K562 (cell line): ENCODE measurements around the gene MYG1. TPM values are rescaled to one million over a fixed set of nuclear protein-coding genes. Genes with fewer than 3 reads are reported as not detected.

Experiments
- C11orf30 ChIP-seq: fragments of 450-650 bp; IDR thresholded peaks from 2 replicates; pipeline ENCODE4 v1.6.1; 2016; ENCODE audit warnings: low read depth, mild to moderate bottlenecking
- EP400 ChIP-seq: fragments of 450-650 bp; IDR thresholded peaks from 2 replicates; pipeline ENCODE4 v1.6.1; 2017; ENCODE audit warnings: antibody characterized with exemption, mild to moderate bottlenecking, moderate library complexity
- GATAD2B ChIP-seq: fragments of 450-650 bp; IDR thresholded peaks from 2 replicates; pipeline ENCODE4 v1.6.1; 2017; ENCODE audit warnings: mild to moderate bottlenecking, borderline replicate concordance
- GTF2B ChIP-seq: IDR thresholded peaks from 2 replicates; pipeline ENCODE4 v1.6.1; 2011; ENCODE audit not compliant: insufficient read length; ENCODE audit errors: extremely low read depth
- HDAC8 ChIP-seq: fragments of 450-650 bp; IDR thresholded peaks from 2 replicates; pipeline ENCODE4 v1.6.1; 2016; ENCODE audit warnings: mild to moderate bottlenecking, missing genetic modification characterization, moderate library complexity, missing compliant biosample characterization
- MTF1 ChIP-seq: fragments of 250-450 bp; sonication (Bioruptor Pico); IDR thresholded peaks from 2 replicates; pipeline ENCODE4 v1.9.0; 2021; ENCODE audit warnings: moderate library complexity, mild to moderate bottlenecking, inconsistent platforms, borderline replicate concordance
- MYC ChIP-seq, 2 experiments: fragments of 250-450 bp in 1 of 2; sonication (Bioruptor Pico) in 1 of 2; IDR thresholded peaks; 2 replicates each; pipeline versions ENCODE4 v1.5.1 to v1.6.1; 2012 to 2021; ENCODE audit warnings: low read depth in 2 of 2, borderline replicate concordance in 1 of 2, improper control_type of control experiment in 1 of 2, low read length in 1 of 2, mild to moderate bottlenecking in 1 of 2, moderate library complexity in 1 of 2
- NBN ChIP-seq: fragments of 450-650 bp; IDR thresholded peaks from 2 replicates; pipeline ENCODE4 v1.6.1; 2016; ENCODE audit warnings: low read depth, mild to moderate bottlenecking
- NFIC ChIP-seq: fragments of 450-650 bp; IDR thresholded peaks from 2 replicates; pipeline ENCODE4 v1.6.1; 2017; ENCODE audit warnings: mild to moderate bottlenecking, inconsistent platforms
- PRPF4 ChIP-seq: fragments of 200-400 bp; formaldehyde crosslinking; IDR thresholded peaks from one replicate; pipeline ENCODE4 v1.6.1; 2017; ENCODE audit warnings: low read length, low read depth, mild to moderate bottlenecking; ENCODE audit not compliant: insufficient read depth, poor library complexity, severe bottlenecking
- RFX5 ChIP-seq: IDR thresholded peaks from 2 replicates; pipeline ENCODE4 v1.6.1; 2011; ENCODE audit warnings: low read depth, mild to moderate bottlenecking, improper control_type of control experiment, low read length
- TCFL5 ChIP-seq: fragments of 250-450 bp; sonication (Bioruptor Pico); conservative IDR thresholded peaks from 2 replicates; pipeline ENCODE4 v1.6.1; 2021; ENCODE audit warnings: mild to moderate bottlenecking, moderate library complexity, matching md5 sums
- ZKSCAN1 ChIP-seq: fragments of 150-350 bp; IDR thresholded peaks from 2 replicates; pipeline ENCODE4 v1.6.1; 2016; ENCODE audit warnings: low read depth, low read length
- ZNF76 ChIP-seq: fragments of 250-450 bp; sonication (Bioruptor Pico); IDR thresholded peaks from 2 replicates; pipeline ENCODE4 v1.4.0; 2020; ENCODE audit warnings: mild to moderate bottlenecking, moderate library complexity, borderline replicate concordance
- polyA plus RNA-seq, 8 experiments: library from polyadenylated mRNA; depleted of rRNA in 4 of 8; stranded (reverse) in 5 of 8; unstranded in 3 of 8; fragments of >200 nt; fragmentation: Nextera tagmentation in 2 of 8; fragmentation: Illumina TruSeq in 1 of 8; extraction: Ambion mirVana in 2 of 8; extraction: Trizol in 1 of 8; gene quantifications; 2 replicates each; pipeline versions ENCODE4 v1.2.1 to v1.2.3, GENCODE V29; 2011 to 2014; ENCODE audit warnings: inconsistent platforms in 1 of 8, missing spikeins in 1 of 8
- total RNA-seq, 7 experiments: library from RNA; depleted of rRNA in 6 of 7; stranded (reverse); fragments of >200 nt in 6 of 7; fragmentation: Illumina TruSeq in 2 of 7; extraction: Trizol in 2 of 7; gene quantifications; 2 replicates each; pipeline versions ENCODE4 v1.2.1 to v1.2.3, GENCODE V29; 2011 to 2021; ENCODE audit warnings: low replicate concordance in 1 of 7
- TF ChIP-seq, protein P1 (sequence below): sonication (generic); formaldehyde crosslinking; IDR thresholded peaks from 2 replicates; pipeline ENCODE4 v1.8.0; 2022; ENCODE audit warnings: mild to moderate bottlenecking, missing genetic modification reagents
- TF ChIP-seq, protein P2 (sequence below): fragments of 250-450 bp; sonication (Bioruptor Pico); IDR thresholded peaks from 2 replicates; pipeline ENCODE4 v1.4.0; 2020

MYG1 gene
- total and polyA plus RNA-seq, 9 of the 15 experiments (the other 6 are each of a cell fraction or from before 2014, with no cell fraction given): 0.45 to 5.6 (median 2.1) TPM

- TF ChIP-seq NFIC (no peak), NBN (0 out of 2 replicates have a peak, but pooled peaks have one; percentile 63), MYC (IDR thresholded peaks at IDR 0.05; ENCODE audit: low read depth, low read length) (peak; percentile 76), MYC (CRISPR knock-in tag; IDR thresholded peaks at IDR 0.05; ENCODE audit: borderline replicate concordance, low read depth) (no peak), GTF2B (no peak), HDAC8 (tag) (no peak), PRPF4 (no peak), ZKSCAN1 (no peak), RFX5 (no peak), TCFL5 (CRISPR knock-in tag) (no peak), GATAD2B (no peak), MTF1 (CRISPR knock-in tag) (no peak), EP400 (0 out of 2 replicates have a peak, but pooled peaks have one; percentile 25), C11orf30 (no peak), ZNF76 (CRISPR knock-in tag) (no peak)
- TF ChIP-seq, protein P1, sequence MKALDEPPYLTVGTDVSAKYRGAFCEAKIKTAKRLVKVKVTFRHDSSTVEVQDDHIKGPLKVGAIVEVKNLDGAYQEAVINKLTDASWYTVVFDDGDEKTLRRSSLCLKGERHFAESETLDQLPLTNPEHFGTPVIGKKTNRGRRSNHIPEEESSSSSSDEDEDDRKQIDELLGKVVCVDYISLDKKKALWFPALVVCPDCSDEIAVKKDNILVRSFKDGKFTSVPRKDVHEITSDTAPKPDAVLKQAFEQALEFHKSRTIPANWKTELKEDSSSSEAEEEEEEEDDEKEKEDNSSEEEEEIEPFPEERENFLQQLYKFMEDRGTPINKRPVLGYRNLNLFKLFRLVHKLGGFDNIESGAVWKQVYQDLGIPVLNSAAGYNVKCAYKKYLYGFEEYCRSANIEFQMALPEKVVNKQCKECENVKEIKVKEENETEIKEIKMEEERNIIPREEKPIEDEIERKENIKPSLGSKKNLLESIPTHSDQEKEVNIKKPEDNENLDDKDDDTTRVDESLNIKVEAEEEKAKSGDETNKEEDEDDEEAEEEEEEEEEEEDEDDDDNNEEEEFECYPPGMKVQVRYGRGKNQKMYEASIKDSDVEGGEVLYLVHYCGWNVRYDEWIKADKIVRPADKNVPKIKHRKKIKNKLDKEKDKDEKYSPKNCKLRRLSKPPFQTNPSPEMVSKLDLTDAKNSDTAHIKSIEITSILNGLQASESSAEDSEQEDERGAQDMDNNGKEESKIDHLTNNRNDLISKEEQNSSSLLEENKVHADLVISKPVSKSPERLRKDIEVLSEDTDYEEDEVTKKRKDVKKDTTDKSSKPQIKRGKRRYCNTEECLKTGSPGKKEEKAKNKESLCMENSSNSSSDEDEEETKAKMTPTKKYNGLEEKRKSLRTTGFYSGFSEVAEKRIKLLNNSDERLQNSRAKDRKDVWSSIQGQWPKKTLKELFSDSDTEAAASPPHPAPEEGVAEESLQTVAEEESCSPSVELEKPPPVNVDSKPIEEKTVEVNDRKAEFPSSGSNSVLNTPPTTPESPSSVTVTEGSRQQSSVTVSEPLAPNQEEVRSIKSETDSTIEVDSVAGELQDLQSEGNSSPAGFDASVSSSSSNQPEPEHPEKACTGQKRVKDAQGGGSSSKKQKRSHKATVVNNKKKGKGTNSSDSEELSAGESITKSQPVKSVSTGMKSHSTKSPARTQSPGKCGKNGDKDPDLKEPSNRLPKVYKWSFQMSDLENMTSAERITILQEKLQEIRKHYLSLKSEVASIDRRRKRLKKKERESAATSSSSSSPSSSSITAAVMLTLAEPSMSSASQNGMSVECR: no peak
- TF ChIP-seq, protein P2, sequence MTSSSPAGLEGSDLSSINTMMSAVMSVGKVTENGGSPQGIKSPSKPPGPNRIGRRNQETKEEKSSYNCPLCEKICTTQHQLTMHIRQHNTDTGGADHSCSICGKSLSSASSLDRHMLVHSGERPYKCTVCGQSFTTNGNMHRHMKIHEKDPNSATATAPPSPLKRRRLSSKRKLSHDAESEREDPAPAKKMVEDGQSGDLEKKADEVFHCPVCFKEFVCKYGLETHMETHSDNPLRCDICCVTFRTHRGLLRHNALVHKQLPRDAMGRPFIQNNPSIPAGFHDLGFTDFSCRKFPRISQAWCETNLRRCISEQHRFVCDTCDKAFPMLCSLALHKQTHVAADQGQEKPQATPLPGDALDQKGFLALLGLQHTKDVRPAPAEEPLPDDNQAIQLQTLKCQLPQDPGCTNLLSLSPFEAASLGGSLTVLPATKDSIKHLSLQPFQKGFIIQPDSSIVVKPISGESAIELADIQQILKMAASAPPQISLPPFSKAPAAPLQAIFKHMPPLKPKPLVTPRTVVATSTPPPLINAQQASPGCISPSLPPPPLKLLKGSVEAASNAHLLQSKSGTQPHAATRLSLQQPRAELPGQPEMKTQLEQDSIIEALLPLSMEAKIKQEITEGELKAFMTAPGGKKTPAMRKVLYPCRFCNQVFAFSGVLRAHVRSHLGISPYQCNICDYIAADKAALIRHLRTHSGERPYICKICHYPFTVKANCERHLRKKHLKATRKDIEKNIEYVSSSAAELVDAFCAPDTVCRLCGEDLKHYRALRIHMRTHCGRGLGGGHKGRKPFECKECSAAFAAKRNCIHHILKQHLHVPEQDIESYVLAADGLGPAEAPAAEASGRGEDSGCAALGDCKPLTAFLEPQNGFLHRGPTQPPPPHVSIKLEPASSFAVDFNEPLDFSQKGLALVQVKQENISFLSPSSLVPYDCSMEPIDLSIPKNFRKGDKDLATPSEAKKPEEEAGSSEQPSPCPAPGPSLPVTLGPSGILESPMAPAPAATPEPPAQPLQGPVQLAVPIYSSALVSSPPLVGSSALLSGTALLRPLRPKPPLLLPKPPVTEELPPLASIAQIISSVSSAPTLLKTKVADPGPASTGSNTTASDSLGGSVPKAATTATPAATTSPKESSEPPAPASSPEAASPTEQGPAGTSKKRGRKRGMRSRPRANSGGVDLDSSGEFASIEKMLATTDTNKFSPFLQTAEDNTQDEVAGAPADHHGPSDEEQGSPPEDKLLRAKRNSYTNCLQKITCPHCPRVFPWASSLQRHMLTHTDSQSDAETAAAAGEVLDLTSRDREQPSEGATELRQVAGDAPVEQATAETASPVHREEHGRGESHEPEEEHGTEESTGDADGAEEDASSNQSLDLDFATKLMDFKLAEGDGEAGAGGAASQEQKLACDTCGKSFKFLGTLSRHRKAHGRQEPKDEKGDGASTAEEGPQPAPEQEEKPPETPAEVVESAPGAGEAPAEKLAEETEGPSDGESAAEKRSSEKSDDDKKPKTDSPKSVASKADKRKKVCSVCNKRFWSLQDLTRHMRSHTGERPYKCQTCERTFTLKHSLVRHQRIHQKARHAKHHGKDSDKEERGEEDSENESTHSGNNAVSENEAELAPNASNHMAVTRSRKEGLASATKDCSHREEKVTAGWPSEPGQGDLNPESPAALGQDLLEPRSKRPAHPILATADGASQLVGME: no peak
These were observed 53.1 kb downstream of the MYG1 start (continued) for GRCh38 chr12:53352331-53353256.
